HG03039 (cell line): Measurements from ENCODE around the gene PPP5C.
"Not testable (repeated sequence)": the region's sequence is repeated elsewhere in the genome, so short reads cannot be mapped to it uniquely, and the experiment has no call there.

ENCODE experiments used
- ATAC-seq: cut with Tn5 transposase; IDR thresholded peaks from one replicate; pipeline ENCODE4 v1.9.1; 2021; ENCODE audit warnings: mild to moderate bottlenecking, moderate library complexity; ENCODE audit not compliant: unreplicated experiment

Gene PPP5C

DNA sequence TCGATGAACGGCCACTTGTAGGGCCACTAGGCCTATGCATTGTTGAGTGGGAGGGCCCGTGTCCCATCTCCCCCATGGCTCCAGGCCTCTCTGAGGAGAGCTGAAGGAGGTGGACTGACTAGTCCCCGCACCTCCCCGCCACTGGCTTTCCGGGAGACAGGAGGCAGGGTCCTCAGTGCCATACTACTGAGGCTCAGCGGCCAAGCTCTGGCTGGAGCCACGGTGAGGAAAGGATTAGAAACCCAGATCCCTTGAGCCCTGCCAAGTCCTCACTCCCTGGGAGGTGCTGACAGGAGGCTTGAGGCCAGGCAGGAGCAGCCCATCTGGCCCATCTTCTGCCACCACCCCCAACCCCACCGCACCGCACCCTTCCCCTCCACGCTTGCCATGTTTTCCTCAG lies 37.5 kb downstream of the PPP5C start:
- ATAC-seq, result no peak

DNA sequence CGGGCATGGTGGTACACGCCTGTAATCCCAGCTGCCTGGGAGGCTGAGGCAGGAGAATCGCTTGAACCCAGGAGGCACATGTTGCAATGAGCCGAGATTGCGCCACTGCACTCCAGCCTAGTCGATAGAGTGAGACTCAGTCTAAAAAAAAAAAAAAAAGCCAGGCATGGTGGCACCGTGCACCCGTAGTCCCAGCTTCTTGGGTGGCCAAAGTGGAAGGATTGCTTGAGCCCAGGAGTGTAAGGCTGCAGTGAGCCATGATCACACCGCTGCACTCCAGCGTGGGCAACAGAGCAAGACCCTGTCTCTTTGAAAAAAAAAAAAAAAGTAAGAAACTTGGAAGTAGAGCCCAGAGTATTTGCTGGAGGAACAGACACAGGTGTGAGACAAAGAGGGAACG lies 38.7 kb downstream of the PPP5C start:
- no peak for ATAC-seq

DNA sequence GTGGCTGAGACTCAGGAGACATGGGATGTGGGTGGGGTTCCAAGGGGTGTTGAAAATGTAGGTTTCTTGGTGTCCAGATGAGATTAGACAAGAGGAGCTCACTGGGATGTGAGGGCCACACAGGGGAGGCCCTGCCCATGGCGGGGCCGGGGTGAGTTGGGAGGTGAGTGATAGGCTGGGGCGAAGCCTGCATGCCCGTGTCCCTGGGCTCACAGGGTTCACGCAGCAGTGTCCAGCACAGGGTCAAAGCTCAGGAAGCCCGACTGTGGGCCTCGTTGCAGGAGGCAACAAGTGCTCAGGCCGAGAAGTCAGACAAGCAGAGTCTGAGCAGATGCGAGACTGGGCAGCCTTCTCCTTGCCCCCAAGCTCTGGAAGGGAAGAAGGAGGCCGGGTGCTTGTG lies 39.3 kb downstream of the PPP5C start:
- no peak for ATAC-seq

DNA sequence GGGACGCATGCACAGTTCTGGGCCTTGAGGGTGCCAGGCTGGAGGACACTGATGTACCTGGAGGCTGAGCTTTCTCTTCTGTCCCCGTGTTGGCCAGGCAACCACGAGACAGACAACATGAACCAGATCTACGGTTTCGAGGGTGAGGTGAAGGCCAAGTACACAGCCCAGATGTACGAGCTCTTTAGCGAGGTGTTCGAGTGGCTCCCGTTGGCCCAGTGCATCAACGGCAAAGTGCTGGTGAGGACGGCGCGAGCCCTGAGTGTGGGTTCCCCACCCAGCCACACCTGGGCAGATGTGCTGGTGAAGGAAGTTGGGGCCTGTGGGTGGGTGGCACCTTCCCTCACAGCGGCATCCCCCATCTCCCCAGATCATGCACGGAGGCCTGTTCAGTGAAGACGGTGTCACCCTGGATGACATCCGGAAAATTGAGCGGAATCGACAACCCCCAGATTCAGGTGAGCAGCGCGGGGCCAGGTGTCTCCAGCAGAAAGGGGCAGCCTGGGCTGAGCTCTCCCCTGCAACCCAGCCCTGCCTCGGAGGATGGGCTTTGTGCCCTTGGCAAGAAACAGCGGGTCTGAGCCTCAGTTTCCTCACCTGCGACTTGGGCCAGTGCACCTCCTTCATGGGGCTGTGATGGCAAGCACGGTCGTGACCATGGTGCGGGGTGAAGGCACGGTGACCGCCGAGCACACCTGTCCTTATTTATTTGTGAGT lies 40.3 kb downstream of the PPP5C start:
- no peak for ATAC-seq

DNA sequence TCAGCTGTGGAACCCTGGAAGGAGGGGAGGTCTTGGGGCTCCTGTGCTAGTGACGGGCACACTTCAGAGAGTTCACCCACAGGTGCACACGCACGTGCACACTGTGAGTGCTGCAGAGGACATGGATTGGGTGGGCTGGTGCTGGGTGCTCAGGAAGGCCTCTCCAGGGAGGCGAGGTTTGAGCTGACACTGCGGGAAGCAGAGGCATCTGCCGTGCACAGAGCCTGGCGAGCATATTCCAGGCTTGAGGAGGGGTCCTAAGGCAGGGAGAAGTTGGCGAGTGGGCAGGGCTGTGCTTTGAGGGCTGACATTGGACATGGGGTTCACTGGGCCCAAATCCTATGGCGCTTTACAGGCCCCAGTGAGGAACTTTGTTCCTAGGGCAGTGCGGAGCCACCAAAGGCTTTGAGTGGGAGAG lies 40.8 kb downstream of the PPP5C start:
- no peak for ATAC-seq

DNA sequence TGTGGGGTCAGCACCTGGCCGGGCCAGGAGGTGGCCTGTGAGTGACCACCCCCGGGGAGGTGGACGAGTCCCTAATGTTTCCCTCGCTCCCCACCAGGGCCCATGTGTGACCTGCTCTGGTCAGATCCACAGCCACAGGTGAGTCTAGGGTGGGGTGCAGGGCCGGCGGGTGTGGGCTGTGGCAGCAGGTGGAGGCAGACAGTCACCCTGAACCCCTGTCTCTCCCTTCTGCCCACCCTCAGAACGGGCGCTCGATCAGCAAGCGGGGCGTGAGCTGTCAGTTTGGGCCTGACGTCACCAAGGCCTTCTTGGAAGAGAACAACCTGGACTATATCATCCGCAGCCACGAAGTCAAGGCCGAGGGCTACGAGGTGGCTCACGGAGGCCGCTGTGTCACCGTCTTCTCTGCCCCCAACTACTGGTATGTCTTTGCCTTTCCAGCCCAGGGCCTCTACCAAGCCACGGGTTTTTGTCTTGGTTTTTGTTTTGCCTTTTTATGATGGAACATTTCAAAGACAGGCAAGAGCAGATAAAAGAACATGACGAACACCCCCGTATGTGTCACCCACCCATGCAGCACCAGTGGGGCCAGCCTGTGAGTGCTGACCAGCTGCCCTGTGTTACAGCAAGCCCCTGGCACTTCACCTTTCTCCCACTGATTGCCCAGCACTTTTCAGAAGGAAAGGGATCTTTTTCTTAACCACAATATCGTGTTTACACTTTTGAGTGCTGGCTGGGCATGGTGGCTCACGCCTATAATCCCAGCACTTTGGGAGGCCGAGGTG lies 41.6 kb downstream of the PPP5C start:
- no peak for ATAC-seq

DNA sequence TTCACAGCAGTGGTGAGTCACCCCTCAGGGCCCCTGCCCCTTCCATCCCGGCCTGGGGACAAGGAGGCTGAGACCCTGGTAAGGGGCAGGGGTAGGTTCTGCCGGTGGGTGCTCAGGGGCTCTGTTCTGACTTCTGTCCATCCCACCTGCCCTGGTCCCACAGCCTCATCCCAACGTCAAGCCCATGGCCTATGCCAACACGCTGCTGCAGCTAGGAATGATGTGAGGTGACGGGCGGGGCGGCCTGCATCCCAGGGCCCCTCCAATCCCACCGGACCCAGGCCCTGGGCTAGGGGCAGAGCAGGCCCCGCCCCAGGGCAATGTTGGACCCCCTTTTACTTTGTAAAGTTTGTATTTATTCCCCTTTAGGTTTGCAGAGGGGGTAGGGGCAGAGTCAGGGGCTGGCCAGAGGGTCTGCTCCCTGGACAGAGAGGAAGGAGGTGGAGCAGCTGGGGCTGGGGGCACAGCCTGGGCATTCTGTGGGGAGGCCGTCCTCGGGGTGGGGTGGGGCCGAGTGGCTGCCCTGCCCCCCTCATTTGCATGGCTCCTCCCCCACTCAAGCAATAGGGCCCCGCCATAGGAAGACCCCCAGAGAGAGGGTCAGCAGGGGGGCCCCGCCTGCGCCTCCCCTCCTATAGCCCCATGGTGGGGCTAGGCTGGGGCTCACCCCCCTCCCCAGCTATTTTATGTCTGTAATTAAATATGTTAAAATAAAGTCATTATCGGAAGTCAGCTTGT lies 43.4 kb downstream of the PPP5C start:
- no peak for ATAC-seq

DNA sequence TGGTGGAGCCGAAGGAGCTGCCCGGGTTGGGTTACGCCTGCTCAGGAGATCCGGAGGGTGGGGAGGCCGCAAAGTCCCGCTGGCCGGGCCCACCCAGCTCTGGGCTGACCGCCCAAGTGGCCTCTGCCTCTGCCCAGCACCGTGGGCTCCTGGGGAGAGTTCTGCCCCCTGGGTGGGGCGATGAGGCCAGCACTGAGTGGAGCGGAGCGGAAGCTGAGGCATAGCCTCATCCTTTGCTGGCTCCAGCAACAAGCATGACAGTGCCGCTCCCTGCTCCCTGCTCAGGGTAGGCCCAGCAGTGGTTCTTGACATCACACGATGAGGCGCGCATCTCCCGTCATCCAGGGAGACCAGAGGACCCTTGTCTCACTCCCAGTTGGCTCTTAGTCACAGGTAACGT lies 44.0 kb downstream of the PPP5C start:
- ATAC-seq, result no peak

DNA sequence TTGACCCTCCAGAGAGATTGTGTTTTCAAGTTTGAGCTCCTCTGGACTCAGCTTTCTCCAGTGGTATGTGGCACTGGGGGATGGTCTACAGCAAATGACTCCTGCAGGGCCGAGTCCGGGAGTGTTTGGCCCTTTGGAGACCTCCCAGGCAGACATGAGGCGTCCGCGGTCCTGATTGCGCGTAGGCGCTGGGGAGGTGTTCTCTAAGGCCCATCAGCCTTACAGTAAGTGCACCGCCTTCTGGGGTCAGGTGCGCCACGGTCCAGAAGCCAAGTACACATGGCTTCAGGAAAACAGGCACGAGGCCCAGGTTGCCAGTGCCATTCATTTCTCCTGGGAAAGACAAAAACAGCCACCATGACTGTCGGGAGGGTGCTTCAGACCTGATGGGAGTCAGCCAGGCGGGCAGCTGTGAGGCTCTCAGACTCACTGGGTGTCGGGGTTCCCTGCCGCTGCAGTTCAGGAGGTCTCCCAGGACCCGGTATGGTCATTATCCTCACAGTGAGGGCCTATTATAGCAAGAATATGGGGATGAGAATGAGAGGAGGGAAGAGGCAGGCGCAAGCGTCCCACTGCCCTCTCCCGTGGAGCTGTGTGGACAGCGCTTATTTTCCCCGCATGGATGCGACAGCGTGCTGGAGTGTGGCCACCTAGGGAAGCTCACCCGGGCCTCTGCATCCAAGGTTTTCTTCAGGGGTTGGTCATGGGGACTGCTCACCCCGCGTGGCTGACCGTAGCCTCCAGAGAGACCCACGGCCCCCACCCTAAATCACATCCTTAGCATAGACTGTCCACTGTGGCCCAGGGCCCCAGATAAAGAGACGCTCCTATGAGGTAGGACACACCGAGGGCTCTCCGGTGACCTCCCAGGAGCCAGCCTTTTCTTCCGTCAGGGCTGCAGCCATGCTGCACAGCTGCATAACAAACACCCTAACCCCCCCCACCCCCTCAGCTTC lies 44.7 kb downstream of the PPP5C start:
- no peak for ATAC-seq

DNA sequence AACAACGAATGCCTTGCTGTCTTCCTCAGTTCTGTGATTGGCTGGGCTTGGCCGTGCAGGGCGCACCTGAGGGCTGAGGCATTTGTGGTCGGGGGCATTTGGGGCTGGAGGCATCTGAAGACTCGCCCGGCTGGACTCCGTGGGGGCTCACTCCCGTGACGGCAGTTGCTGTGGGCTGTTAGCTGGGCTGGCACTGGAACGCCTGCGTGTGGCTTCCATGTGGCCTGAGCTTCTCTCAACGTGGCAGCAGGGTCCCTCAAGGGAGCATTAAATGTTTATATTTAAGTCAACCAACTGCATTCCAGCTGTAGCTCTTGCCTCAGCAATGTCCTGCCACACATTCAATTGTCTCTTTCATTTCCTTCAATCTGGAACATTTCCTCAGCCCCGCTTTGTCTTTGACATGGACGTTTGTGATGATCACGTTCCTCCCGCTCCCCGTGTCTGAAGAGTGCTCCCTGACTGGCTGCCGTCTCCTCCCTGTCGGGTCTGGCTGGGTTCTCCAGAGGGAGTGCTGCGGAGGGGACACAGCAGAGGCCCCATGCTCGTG lies 45.4 kb downstream of the PPP5C start:
- no peak for ATAC-seq

DNA sequence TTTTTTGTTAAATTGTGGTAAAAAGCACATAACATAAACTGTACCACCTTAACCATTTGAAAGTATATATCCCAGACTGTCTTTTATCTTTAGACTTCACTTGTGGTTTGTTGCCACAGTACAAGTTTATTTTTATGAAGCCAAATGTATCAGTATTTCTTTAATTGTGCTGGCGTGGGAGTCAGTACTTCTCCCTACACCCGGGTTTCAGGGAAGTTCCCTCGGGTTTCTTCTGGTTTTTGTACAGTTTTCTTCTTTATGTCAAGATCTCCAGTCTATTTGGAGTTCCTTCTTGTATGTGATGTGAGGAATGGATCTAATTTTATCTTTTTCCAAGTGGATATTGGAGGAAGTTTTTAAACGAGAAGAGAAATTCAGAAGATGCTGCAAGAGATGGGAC lies 46.0 kb downstream of the PPP5C start:
- no peak for ATAC-seq

DNA sequence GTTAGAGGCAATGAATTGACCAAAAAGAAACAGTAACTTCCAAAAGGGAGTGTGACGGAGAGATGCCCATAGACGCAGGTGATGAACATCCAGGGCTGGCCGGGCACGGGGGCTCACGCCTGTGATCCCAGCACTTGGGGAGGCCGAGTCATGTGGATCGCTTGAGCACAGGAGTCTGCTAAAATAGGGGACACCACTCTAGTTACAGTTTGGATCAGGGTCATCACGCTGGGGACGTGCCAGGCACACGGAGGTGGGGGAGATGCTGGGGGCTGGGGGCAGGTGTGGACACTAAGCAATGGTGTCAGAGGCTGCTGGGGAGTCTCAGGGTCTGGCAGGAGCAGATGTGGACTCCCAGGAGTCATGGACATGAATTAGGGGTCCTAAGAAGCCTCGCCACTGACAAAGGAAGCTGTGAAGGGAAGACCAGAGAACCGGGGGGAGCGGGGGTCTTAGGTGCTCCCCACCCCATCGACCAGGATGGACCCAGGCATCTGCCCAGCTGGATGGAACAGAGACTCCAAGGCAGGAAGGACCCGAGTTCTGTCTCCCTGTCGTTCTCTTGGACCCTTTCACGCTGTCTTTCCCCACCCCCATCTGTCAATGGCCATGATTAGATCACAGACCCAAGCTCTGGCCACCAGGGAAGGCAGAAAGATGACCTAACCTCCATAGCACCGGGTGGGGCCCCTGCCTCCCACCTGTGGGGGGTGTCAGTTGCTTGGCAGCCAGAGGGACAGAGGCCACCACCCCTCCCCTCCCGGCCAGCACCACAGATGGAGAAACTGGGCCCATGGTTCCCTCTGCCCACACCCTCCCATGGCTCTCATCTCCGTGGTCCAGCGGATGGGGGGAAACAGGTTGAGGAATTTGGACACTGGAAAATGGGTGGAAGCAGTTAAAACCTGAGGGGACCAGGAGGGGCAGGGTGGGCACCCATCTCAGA lies 46.8 kb downstream of the PPP5C start:
- no peak for ATAC-seq

DNA sequence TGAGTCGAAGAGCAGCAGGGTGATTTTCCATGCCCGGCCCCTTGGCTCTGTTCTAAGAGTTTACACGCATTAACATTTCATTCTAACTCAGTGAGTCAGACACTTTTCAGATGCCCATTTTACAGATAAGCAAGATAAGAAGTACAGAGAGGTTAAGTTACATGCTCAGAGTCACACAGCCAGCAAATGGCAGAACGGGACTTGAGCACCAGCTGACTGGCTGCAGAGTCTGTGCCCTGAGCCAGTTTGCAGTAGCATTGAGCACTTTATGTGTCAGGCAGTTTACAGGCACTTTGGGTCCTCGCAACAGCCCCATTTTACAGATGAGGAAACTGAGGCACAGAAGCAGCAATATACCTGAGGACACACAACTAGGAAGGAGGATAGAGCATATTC lies 47.5 kb downstream of the PPP5C start:
- ATAC-seq, result no peak

DNA sequence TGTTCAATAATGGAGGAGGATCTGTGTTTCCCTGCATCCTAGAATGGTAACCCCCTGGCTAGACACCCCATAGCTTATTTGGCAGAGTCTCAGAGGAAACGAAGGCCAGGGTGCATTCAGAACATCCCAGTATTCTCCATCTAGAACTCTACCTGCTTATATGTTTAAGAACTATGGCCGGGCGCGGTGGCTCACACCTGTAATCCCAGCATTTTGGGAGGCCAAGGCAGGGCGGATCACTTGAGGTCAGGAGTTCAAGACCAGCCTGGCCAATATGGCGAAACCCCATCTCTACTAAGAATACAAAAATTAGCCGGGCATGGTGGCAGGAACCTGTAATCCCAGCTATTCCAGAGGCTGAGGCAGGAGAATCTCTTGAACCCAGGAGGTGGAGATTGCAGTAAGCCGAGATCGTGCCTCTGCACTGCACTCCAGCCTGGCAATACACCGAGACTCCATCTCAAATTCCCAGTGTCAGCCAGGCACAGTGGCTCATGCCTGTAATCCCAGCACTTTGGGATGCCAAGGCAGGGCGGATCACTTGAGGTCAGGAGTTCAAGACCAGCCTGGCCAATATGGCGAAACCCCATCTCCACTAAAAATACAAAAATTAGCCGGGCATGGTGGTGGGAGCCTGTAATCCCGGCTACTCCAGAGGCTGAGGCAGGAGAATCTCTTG lies 51.1 kb downstream of the PPP5C start:
- not testable (repeated sequence) for ATAC-seq

DNA sequence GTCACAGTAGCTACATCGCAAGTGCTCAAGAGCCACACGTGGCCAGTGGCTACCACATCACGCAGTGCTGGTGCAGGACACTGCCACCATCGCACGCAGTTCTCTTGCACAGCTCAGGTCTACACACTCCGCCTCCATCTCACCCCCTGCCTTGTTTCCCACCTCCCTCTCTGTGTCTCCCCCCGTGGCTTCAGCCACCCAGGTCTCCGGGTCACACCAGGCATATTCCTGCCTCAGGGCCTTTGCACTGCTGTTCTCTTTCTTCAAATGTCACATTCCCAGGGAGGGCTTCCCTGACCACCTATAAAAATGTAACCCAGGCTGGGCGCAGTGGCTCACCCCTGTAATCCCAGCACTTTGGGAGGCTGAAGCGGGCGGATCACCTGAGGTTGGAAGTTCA lies 55.8 kb downstream of the PPP5C start:
- ATAC-seq, result no peak

DNA sequence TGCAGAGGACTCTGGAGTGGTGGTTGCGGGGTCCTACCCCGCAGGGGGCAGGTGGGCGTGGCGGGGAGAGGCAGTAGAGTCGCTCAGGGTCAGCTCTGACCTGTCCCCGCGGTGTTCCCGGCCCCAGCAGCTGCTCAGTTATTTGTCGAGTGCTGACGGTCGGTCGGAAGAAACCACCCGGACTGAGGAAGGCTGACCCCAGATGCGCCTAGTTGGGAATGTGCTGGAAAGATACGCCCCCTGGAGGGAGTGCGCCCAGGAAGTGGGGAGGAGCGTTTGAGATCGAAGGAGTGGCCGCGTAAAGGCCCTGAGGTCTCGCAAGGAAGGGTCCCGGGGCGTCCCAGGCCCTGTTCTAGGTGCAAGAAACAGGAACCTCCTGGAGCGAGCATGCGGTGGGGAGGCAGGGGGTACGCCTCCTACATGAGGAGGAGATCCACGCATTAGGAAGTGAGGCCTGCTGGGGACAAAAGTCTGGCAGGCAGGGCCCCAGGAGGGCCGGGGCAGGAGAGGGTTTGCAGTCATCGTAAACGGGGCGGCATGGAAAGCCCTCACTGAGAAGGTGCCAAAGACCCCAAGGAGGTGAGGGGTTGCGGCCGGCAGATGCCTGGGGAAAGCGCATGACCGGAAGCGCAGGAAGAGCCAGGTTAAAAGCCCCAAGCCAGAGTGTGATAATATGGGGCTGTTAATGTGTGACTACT lies 57.3 kb downstream of the PPP5C start:
- ATAC-seq, result no peak

DNA sequence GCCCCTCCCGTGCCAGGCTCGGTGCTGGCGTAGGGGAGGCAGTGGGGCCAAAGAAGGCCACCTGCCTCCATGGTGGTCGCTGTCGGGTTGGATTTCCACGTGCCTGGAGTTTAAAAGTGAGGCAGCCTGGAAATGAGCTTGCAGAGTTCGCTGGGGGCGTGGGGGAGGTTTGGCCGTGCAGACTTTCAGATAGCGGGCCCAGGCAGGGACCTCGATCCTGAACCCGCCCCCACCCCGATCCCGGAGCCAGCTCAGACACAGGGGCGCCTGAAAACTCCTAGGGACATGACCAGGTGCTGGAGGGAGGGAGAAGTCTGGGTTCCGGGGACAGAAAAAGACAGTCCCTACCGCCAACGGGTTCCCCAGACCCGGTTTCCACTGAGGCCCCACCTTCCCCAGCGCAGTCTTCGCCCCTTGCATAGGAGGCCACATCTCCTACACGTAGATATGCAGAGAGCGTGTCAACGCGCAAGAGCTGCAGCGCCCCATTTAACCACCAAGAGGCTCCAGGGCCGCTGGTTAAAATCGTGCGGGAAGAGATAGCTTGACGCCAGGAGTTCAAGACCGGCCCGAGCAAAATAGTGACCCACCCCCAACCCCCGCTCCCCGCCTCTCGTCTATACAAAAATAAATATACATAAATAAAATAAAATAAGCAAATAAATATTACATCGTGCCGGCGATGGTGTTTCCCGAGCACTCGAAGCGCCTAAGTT lies 58.0 kb downstream of the PPP5C start:
- no peak for ATAC-seq

DNA sequence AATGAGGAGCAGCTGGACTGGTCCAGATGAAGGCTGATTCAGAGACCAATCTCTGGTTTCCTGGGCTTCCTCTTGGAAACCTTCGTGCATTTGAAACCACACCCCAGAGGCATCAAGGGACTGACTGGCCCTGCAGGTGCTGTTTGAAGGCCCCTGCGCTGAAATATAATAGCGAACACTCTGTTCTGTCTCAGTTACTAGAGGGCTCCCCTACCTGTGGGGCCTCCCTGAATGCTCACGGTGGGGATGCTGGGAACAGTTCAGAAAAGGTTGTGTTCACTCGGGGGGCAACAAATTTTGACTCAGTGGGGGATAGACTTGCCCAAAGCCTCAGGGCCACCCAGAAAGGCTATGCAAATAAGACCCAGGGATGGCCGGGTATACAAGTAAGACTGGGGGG lies 60.1 kb downstream of the PPP5C start:
- ATAC-seq, result no peak
